ENCODE measurements around the gene PDF.

The PDF gene

DNA sequence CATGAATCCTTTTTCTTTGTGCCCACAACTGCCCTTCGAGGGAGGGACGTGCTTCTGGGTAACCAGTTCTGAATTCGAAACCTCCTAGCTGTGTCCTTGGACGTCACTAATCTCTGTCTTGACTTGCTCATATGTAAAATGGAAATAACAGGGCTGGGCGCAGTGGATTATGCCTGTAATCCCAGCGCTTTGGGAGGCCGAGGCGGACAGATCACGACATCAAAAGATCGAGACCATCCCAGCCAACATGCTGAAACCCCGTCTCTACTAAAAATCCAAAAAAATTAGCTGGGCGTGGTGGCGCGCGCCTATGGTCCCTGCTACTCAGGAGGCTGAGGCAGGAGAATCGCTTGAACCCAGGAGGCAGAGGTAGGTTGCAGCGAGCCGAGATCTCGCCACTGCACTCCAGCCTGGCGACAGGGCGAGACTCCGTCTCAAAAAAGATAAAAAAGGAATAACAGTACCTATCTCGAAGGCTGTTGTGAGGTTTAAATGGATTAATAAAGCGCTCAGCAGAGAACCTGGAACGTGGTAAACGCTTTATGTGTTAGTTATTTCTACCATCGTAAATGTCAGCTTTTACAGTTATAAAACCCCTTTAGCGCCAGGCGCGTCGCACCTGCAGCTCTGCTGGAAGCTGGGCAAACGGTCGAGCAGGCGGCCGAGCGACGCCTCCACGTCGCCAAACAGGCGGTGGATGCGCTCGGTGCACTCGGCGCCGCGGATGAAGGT, 8.3 kb upstream of the PDF start:
- DNase-seq = no peak

DNA sequence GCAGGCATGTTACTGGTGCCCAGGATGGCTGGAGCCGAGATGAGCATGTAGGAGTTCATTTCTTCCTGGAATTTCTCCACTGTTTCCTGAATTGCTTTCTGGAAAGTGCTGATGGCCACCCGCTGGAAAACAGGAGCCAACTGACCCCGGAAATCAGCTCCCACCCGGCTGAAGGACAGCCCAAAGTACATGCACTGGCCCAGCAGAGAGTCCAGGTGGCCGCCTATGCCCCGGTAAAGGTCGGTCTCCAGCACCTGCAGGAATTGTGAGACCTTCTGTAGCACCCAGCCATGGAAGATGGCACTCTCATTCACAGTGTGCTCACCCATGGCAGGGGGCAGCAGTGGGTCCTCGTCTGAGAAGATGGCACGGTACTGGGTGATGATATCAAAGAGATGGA, 4.3 kb upstream of the PDF start:
- DNase-seq = no peak

DNA sequence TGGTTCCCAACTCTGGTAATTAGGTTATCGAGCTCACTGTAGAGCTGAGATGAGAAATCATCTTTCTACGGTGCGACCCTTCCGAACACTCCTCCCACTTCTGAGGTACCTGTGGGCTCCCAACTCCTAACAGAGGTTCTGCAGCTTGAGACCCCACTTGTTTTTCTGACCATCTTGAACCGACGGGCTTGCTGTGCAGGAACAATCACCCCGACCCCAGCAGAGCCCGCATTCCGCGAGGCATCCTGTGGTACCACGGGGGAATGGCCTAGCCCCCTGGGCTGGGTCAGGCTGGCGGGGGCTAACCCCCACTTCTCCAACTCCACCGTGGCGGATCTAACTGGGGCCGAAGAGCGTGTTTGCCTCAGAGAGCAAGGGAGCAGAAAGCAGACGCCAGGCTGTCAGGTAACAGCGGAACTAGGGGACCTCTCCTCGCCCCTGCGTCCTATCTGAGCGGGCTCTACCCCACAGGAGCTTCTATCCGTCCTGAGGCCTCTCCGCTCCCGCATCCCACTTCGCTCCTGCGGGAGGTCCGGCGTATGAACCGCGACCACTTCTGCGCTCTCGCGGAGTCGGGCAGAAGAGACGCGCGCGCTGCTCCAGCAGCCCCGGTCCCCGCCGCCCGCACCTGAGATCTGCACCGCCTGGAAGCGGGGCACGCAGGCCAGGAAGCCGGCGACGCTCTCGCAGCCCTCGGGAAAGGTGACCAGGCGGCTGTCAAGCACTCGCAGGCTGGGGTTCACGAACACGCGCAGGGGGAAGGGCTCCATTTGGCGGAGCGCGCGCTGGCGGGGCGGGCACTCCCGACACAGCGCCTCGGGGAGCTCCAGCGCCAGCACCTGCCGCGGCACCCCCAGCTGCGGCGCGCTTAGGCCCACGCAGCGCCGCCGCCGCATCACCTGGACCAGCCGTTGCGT, 761 bp downstream of the PDF start:
- no peak for DNase-seq

DNA sequence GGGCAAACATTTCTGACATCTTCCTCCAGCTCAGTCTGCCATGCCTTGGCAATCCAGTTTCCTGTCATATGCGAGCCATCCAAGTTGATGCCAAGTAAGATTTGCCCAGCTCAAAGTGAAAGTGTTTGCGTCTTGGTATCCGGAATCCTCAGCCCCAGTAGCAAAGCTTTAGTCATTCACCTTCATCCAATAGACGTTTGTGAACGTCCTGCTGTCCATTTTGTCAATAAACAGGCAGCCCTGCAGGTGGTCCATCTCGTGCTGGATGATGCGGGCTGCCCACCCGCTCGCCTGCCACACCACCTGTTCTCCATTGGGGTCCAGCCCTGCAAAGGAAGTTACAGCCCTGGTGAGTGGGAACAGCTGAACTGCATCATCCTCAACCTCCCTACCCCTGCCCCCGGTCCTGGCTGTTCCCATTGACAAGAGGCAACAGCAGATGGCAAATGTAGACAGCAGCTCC, 1.5 kb downstream of the PDF start:
- no peak for DNase-seq

GRCh38 chr16:69327585-69328310, 2.6 kb downstream of the PDF start:
- DNase-seq = no peak

DNA sequence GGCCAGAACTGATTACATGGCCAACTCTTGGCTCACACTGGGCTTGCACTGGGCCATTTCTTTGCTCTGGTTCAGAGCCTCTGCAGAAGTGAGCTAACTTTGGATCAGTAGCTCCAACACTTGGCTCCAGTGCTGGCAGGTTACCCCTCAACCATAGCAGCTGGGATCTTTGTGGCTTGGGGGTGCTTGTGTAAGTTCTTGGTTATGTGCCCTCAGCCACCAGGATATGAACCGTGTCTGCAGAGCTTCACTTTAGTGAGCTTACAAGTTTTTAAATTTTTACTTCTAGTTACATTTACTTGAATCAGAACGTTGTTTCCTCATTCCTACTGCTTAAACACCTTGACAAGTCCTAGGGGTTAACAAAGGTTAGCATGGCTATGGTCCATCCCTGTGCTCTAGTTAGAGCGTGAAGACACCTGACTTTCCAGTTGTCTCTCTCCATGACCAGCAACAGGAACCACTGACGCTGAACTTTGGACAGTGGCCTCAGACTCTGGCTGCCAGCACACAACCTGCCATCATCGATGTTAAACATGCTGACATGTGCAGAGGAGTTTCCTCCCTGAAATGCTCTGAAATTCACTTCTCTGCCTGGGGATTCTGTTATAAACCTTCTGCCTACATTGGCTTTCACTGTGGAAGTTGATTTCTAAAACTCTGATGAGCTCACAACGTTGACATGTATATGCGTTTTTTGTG, 4.1 kb downstream of the PDF start:
- DNase-seq = no peak

GRCh38 chr16:69325784-69326171, 4.6 kb downstream of the PDF start:
- no peak for DNase-seq

DNA sequence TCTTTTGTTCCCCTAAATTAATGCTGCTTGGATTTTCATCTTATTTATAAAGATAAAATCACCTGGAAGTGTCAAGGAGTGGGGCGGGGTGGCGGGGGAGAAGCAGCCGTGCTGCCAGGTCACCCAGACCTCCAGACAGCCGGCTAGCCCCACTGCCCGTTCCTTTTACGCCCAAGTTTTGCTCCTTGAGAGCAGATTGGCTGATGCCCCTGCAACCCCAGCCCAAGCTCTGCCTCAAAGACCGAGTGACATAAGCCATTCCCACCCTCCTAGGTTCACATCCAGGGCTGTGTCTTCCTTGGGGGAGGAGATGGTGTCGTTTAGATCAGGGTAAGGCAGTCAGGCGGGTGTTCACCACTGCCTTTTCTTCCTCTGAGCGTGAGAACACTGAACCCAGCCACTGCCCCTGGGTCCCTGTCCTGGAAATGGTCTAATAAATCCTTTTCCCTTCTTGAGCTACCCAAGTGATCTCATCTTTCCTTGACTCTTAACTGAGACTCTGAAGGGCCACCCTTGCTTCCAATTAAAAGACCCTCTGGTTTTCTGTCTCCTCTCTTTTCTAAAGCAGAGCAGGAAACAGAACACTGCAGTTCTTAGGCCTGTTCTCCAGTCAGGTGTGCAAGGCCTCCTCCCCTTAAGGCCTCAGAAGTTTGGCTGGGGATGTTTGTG, 5.7 kb downstream of the PDF start:
- no peak for DNase-seq

GRCh38 chr16:69324013-69324531, 6.3 kb downstream of the PDF start:
- no peak for DNase-seq

- DNase-seq = no peak
These were observed 7.0 kb downstream of the PDF start for GRCh38 chr16:69323415-69323814.

DNA sequence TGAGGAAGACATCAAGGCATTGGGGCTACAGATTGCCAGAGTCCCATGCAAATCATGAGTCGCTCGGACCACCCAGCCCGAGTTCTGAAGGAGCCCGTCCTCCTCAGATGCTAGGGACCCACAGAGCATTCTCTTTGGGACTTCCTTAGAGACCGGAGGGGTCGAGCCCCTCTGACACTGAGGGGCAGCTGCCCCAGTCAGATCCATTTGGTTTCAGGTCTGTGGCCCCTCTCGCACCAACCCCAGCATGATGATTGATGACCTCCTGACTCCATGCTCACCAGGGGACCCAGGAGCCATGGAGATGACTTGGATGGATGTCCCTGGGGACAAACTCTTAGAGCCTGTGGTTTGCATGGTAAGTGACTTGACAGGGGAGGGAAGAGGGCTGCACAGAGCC, 8.0 kb downstream of the PDF start:
- DNase-seq = no peak

- DNase-seq = no peak
These were observed 9.3 kb downstream of the PDF start for GRCh38 chr16:69321080-69321479.

GRCh38 chr16:69320740-69321073, 9.7 kb downstream of the PDF start:
- DNase-seq = no peak

GRCh38 chr16:69319826-69320739, 10.3 kb downstream of the PDF start:
- no peak for DNase-seq

DNA sequence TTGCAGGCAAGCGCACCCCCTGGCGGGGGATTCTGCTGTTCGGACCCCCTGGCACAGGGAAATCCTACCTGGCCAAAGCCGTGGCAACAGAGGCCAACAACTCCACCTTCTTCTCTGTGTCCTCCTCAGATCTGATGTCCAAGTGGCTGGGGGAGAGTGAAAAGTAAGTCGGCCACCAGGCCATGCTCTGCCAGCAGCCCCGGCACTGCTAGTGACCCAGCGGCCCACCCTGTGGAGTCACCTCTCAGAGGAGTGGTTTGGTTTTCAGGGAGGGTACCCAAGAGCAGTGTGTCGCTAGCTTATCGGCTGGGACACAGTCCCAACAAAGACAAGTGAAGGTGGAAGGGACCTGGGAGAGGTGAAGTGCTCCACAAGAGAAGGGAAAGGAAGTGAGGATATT, 11.0 kb downstream of the PDF start:
- DNase-seq = no peak

GRCh38 chr16:69318911-69319289, 11.5 kb downstream of the PDF start:
- DNase-seq = no peak

DNA sequence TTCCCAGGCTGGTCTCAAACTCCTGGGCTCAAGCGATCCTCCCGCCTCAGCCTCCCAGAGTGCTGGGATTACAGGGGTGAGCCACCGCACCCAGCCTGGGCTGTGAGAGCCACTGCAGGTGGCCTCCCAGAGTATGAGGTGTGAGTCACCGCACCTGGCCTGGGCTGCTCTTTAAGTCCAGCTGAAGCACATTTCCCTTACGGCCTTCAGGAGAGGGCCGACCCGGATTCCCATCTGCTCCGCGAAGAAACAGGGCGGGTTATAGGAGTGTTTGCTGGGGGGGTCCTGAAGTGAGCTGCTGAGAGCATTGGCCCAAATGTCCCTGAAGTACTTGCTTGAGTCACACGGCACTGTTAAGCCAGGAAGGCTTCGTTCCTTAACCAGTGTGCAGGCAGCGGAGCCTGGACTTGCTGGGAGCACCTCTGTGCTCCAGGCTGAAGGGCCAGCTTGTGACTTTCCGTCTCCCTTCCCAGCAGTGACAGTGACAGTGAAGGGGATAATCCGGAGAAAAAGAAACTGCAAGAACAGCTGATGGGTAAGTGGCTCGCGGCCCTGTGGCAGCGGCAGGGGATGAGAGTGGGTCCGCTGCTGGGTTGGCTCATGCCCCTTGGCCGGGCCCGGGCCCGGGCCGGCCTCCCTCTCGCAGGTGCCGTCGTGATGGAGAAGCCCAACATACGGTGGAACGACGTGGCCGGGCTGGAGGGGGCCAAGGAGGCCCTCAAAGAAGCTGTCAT, 12.0 kb downstream of the PDF start:
- DNase-seq = no peak

DNA sequence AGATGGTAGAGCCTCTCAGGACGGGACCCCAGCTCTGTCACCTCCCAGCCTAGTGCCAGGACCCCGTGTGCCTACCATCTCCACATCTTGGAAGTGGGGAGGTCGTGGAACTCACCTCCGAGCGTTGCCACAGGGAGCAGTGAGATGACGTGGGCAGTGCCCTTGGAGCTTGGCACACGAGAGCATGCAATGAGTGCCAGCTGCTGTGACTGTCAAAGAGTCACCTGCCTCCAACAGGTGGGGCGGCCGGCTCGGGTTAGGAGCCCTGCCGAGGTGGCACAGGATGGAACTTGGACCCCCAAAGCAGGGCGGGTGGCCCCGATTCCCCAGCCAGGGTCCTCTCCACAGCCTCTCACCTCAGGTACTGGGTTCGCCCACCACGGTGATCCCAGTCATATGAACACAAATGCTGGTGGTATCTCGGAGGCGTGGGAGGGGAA, 13.8 kb downstream of the PDF start:
- no peak for DNase-seq

DNA sequence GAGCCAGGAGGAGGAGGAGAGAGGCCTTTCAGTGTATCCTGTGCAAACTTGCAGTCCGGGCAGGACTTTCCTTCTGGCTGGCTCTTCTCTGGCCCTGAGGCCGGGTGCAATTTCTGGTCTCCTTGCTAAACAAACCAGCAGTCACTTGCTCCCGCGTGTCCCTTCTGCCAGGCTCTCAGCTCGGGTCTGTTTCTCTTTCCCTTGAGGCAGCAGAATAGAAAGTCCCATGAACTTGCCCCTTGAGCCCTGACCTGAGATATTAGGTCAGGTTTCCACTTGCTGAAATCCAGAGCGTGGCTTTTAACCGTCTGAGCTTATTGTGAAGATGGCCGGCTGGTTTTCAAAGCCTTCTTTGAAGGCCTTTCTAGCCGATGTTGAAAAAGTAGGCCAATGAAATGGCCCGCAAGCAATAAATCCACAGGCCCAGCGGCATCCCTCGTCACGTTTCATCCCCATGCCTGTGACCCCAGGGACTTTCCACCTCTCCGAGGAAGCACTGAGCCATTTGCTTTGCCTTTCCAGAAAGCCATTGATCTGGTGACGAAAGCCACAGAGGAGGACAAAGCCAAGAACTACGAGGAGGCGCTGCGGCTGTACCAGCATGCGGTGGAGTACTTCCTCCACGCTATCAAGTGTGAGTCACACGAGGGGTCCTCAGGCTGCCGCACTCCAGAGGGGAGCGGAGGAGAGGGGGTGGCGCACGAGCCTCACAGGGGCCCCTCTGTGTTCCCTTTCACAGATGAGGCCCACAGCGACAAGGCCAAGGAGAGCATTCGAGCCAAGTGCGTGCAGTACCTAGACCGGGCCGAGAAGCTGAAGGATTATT, 14.7 kb downstream of the PDF start:
- no peak for DNase-seq

Data from CD4-positive, alpha-beta T cell treated with Interleukin-4 for 1 hour (primary cell).